CD4-positive, alpha-beta memory T cell (primary cell): ENCODE data around the gene MEN1. TPM values are rescaled to one million over a fixed set of nuclear protein-coding genes. Genes with fewer than 3 reads are reported as not detected.

Source experiments
- CTCF ChIA-PET: fragments of 350-600 bp; sonication (Branson Sonifier 250); formaldehyde crosslinking; loops from one replicate; lab custom pipeline; 2021; ENCODE audit warnings: inconsistent platforms; ENCODE audit not compliant: partially characterized antibody; lab: Charles Lee
- POLR2A ChIA-PET: fragments of 350-600 bp; sonication (Branson Sonifier 250); formaldehyde crosslinking; loops from one replicate; lab custom pipeline; 2021; ENCODE audit not compliant: partially characterized antibody; lab: Charles Lee
- DNase-seq, 5 donors: peaks; one replicate each; pipeline versions ENCODE4 v3.0.0 to v3.0.0-alpha.2; 2020 to 2022; ENCODE audit warnings: mixed read lengths in 1 of 5
- H3K27ac ChIP-seq: one replicate; pipeline ENCODE4 v1.7.0; 2013; ENCODE audit warnings: low read depth, low read length
- H3K27me3 ChIP-seq: 2 replicates; pipeline ENCODE4 v1.7.0; 2013; ENCODE audit warnings: mild to moderate bottlenecking, low read length, moderate library complexity; ENCODE audit not compliant: insufficient read depth
- H3K36me3 ChIP-seq: 2 replicates; pipeline ENCODE4 v1.7.0; 2013; ENCODE audit warnings: mild to moderate bottlenecking, low read length, moderate library complexity; ENCODE audit not compliant: insufficient read depth
- H3K4me1 ChIP-seq: 2 replicates; pipeline ENCODE4 v1.7.0; 2013; ENCODE audit warnings: mild to moderate bottlenecking, low read length, moderate library complexity; ENCODE audit not compliant: insufficient read depth
- H3K4me3 ChIP-seq, 2 donors: one replicate each; pipeline ENCODE4 v1.7.0; 2013; ENCODE audit warnings: low read length in 2 of 2, mild to moderate bottlenecking in 1 of 2
- H3K9me3 ChIP-seq, 2 donors: one replicate each; pipeline ENCODE4 v1.7.0; 2013; ENCODE audit warnings: low read length in 2 of 2, control low read depth in 1 of 2; ENCODE audit not compliant: control insufficient read depth in 1 of 2
- H3K27ac Mint-ChIP-seq, 7 donors: one replicate each; pipeline ENCODE4 v1.8.0; 2020 to 2021; ENCODE audit warnings: mixed read lengths in 7 of 7, mild to moderate bottlenecking in 6 of 7, inconsistent platforms in 3 of 7, moderate library complexity in 3 of 7
- H3K27me3 Mint-ChIP-seq, 2 donors: one replicate each; pipeline ENCODE4 v1.8.0; 2020 to 2021; ENCODE audit warnings: mixed read lengths in 2 of 2
- H3K36me3 Mint-ChIP-seq, 2 donors: one replicate each; pipeline ENCODE4 v1.8.0; 2020 to 2021; ENCODE audit warnings: mixed read lengths in 2 of 2, inconsistent platforms in 1 of 2, mild to moderate bottlenecking in 1 of 2
- H3K4me1 Mint-ChIP-seq, 4 donors: one replicate each; pipeline ENCODE4 v1.8.0; 2020 to 2021; ENCODE audit warnings: mixed read lengths in 4 of 4, mild to moderate bottlenecking in 1 of 4
- H3K4me3 Mint-ChIP-seq, 8 donors: one replicate each; pipeline ENCODE4 v1.8.0; 2020 to 2021; ENCODE audit warnings: mixed read lengths in 8 of 8, mild to moderate bottlenecking in 7 of 8, moderate library complexity in 6 of 8, inconsistent platforms in 3 of 8
- H3K9me3 Mint-ChIP-seq, 8 donors: one replicate each; pipeline ENCODE4 v1.8.0; 2020 to 2021; ENCODE audit warnings: mixed read lengths in 8 of 8, mild to moderate bottlenecking in 5 of 8, inconsistent platforms in 3 of 8, moderate library complexity in 1 of 8
- intact Hi-C: fragments of 100-400 bp; cut with micrococcal nuclease; formaldehyde crosslinking; loops from one replicate; pipeline ENCODE4 v1.15.1; 2023
- polyA plus RNA-seq, 2 donors: library from polyadenylated mRNA; unstranded; fragments of 300-500 nt; fragmentation: Illumina TruSeq; gene quantifications; one replicate each; pipeline ENCODE4 v1.2.3, GENCODE V29; 2021
- total RNA-seq, 2 experiments: library from RNA; stranded (reverse); gene quantifications; one replicate each; pipeline ENCODE4 v1.2.3, GENCODE V29; 2021

The MEN1 gene
- total and polyA plus RNA-seq, 4 experiments from 2014 or later: 22.4 to 42.7 (median 41.7) TPM

DNA sequence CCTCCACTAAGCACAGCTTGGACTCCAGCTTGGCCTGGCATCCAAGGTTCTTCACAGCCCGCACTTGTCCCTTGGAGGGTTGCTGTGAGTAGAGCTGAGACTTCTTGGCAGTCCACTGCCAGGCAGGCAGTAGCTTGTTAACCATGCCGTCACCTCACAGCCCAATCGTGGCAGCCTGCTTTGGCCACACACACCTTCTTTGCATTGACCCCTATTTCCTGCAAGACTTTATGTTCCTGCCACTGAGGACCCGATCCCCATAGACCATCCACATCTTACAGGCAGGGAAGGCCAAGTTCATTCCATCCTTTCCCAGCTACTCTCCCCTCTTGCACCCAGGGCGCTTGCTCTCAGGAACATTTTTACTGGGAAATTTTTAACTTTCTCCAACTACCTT lies 48.1 kb downstream of the MEN1 start:
- peak in 1 of 5 donors; percentile 28 for DNase-seq
- Mint-ChIP-seq H3K9me3 (peaks cover 0 to 25% (median 0%) of the 10 kb centered on the region in 8 donors), H3K27ac (peak overlapping the region; percentile 63 to 94 (median 90)), H3K27me3 (no peaks in the 10 kb centered on the region), H3K4me1 (peaks cover 50 to 86% (median 68%) of the 10 kb centered on the region in 4 donors), H3K4me3 (peak overlapping the region; percentile 42 to 90 (median 77)), H3K36me3 (peaks cover 42 to 51% of the 10 kb centered on the region in 2 donors)
- H3K27me3 ChIP-seq: no peaks in the 10 kb centered on the region
- H3K4me1 ChIP-seq: peaks cover 77% of the 10 kb centered on the region
- ChIA-PET POLR2A (interaction anchor here (1.4 to 33.1 kb wide), 5 partner anchors 13 to 100 kb away, joined by 3 to 1500 read pairs (median 23); partner anchors contain the start of genes MAP4K2, RASGRP2 and SF1), CTCF (interaction anchor here (0.9 to 7.6 kb wide), 4 partner anchors 11 to 73 kb away, joined by 4 to 135 read pairs (median 20); partner anchors contain the start of gene RASGRP2)
- intact Hi-C loops: loop anchor here (2.0 kb wide), 1 partner anchor 15 kb away; no protein-coding TSS in a partner anchor
- H3K27ac ChIP-seq: peak overlapping the region; percentile 47
- H3K9me3 ChIP-seq: no peaks in the 10 kb centered on the region
- H3K4me3 ChIP-seq: no peak overlapping the region
- H3K36me3 ChIP-seq: peaks cover 38% of the 10 kb centered on the region

DNA sequence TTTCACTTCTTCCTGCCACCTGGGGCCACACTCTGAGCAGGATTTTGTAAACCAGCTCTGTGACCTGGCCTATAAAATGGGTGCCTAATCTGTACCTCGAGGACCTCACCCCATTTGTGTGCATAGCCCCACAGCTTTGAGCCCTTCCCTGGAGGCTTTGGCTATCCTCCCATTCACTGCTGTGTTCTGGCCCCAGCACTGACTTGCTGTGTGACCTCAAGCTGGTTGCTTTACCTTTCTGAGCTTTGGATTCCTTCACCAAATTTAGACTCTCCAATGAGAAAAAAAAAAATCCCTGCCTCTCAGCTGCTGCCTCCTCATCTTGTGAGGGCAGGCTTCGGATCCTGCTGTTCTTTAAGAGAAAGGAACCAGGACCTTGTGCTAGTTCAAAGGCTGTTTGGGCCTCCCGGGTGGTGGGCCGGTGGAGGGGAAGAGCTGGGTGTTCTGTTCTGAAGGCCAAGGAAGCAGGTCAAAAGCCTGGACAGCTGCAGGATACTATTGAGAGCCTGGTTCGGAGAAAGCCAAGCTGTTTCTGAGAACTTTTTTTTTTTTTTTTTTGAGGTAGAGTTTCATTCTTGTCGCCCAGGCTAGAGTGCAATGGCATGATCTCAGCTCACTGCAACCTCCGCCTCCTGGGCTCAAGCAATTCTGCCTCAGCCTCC lies 49.5 kb downstream of the MEN1 start:
- Mint-ChIP-seq H3K9me3 (peaks cover 0 to 27% (median 0%) of the 10 kb centered on the region in 8 donors), H3K27me3 (no peaks in the 10 kb centered on the region), H3K36me3 (peaks cover 35 to 43% of the 10 kb centered on the region in 2 donors), H3K4me3 (peak overlapping the region in 7 of 8 donors; percentile 46 to 78 (median 72)), H3K4me1 (peaks cover 45 to 77% (median 61%) of the 10 kb centered on the region in 4 donors), H3K27ac (peak overlapping the region; percentile 72 to 94 (median 86))
- Histone ChIP-seq H3K4me3 (no peak overlapping the region), H3K27me3 (no peaks in the 10 kb centered on the region), H3K27ac (peak overlapping the region; percentile 10), H3K4me1 (peaks cover 66% of the 10 kb centered on the region), H3K9me3 (no peaks in the 10 kb centered on the region), H3K36me3 (peaks cover 29% of the 10 kb centered on the region)
- DNase-seq: peak in 2 of 5 donors; percentile 29 to 30
- ChIA-PET CTCF (interaction anchor here (0.9 to 7.6 kb wide), 5 partner anchors 9 to 18 kb away, joined by 3 to 135 read pairs (median 6); partner anchors contain the start of genes RASGRP2 and SF1), POLR2A (interaction anchor here (0.7 to 33.1 kb wide), 8 partner anchors 8 to 99 kb away, joined by 5 to 1500 read pairs (median 6); partner anchors contain the start of genes MAP4K2, MEN1, RASGRP2 and SF1)
- intact Hi-C loops: no loop called here

- peak within 1 kb of the TSS; percentile 72 to 94 (median 86) for H3K27ac Mint-ChIP-seq
- DNase-seq: peak in 2 of 5 donors; percentile 26 to 44
- H3K36me3 ChIP-seq: peaks cover 24% of the 10 kb centered on the region
- H3K9me3 ChIP-seq: no peaks in the 10 kb centered on the region
- H3K4me1 Mint-ChIP-seq: peaks cover 39 to 68% (median 53%) of the 10 kb centered on the region in 4 donors
- no peaks in the 10 kb centered on the region for H3K27me3 Mint-ChIP-seq
- intact Hi-C loops: no loop called here
- peaks cover 58% of the 10 kb centered on the region for H3K4me1 ChIP-seq
- H3K4me3 ChIP-seq: no peak within 1 kb of the TSS
- peaks cover 29 to 37% of the 10 kb centered on the region in 2 donors for H3K36me3 Mint-ChIP-seq
- H3K9me3 Mint-ChIP-seq: peaks cover 0 to 26% (median 0%) of the 10 kb centered on the region in 8 donors
- ChIA-PET CTCF (interaction anchor here (0.9 to 7.6 kb wide), 7 partner anchors 8 to 19 kb away, joined by 3 to 135 read pairs (median 6); partner anchors contain the start of genes RASGRP2 and SF1), POLR2A (interaction anchor here (0.8 to 33.1 kb wide), 10 partner anchors 8 to 99 kb away, joined by 3 to 1500 read pairs (median 5); partner anchors contain the start of genes MAP4K2, MEN1, RASGRP2 and SF1)
- no peaks in the 10 kb centered on the region for H3K27me3 ChIP-seq
- H3K4me3 Mint-ChIP-seq: peak within 1 kb of the TSS in 7 of 8 donors; percentile 7 to 78 (median 72)
- peak within 1 kb of the TSS; percentile 10 for H3K27ac ChIP-seq
These were observed 50.3 kb downstream of the MEN1 start, which contains the start of gene PYGM for GRCh38 chr11:64759722-64760719. Gene PYGM (minus strand): TSS chr11:64759974. CDS start chr11:64759898, 76 bp downstream.

- Histone ChIP-seq H3K4me3 (no peak overlapping the region), H3K27me3 (no peaks in the 10 kb centered on the region), H3K4me1 (peaks cover 50% of the 10 kb centered on the region), H3K9me3 (no peaks in the 10 kb centered on the region), H3K36me3 (peaks cover 19% of the 10 kb centered on the region), H3K27ac (no peak overlapping the region)
- H3K4me3 Mint-ChIP-seq: peak overlapping the region in 1 of 8 donors; percentile 43
- H3K4me1 Mint-ChIP-seq: peaks cover 32 to 60% (median 45%) of the 10 kb centered on the region in 4 donors
- H3K36me3 Mint-ChIP-seq: peaks cover 21 to 29% of the 10 kb centered on the region in 2 donors
- H3K27ac Mint-ChIP-seq: peak overlapping the region in 5 of 7 donors; percentile 22 to 91 (median 65)
- intact Hi-C loops: no loop called here
- ChIA-PET POLR2A (interaction anchor here (0.8 to 33.1 kb wide), 7 partner anchors 9 to 100 kb away, joined by 3 to 1500 read pairs (median 5); partner anchors contain the start of genes MEN1, RASGRP2 and SF1), CTCF (interaction anchor here (1.2 to 7.6 kb wide), 4 partner anchors 7 to 18 kb away, joined by 4 to 135 read pairs (median 21); partner anchors contain the start of gene RASGRP2)
- H3K9me3 Mint-ChIP-seq: peaks cover 0 to 19% (median 0%) of the 10 kb centered on the region in 8 donors
- H3K27me3 Mint-ChIP-seq: no peaks in the 10 kb centered on the region
- DNase-seq: peak in 1 of 5 donors; percentile 33
These were observed 51.1 kb downstream of the MEN1 start for GRCh38 chr11:64759131-64759721.

DNA sequence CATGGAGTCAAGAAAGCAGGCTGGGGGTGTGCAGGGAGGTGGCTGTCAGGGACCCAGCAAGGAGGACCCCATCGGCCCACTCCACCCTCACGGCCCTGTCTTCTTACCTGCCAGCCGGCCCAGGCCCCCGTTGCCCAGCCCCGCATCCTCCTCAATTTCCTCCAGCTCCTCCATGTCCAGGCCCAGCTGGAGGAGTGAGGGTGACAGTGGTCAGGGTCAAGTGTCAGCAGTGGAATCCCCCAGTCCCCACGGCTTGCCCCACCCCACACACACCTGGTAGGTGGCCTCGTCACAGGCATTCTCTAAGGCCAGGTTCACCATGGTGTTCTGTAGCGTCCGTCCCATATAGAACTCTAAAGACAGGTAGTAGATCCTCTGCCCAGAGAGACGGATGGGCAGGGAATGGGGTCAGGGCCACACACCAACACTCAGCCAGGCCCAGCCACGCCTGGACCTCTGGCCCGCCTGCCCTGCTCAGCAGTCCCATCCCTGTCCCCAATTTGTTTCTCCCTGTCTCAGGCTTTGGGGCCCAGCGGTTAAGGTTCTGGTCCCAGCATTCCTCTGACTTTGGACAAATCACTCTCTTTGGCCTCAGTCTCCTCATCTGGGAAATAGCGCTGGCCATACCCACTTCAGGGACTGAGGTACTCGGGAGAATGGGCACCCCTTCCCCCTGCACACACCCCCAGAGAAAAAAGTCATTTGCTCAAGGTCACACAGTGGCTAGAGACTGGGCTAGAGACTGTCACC lies 51.8 kb downstream of the MEN1 start:
- no peak overlapping the region for H3K4me3 ChIP-seq
- H3K36me3 ChIP-seq: peaks cover 13% of the 10 kb centered on the region
- CTCF ChIA-PET: interaction anchor here (2.3 to 7.6 kb wide), 2 partner anchors 9 to 14 kb away, joined by 7 to 135 read pairs; partner anchors contain the start of gene RASGRP2
- H3K4me3 Mint-ChIP-seq: no peak overlapping the region
- POLR2A ChIA-PET: interaction anchor here (1.1 to 33.1 kb wide), 4 partner anchors 9 to 52 kb away, joined by 3 to 1500 read pairs (median 949); partner anchors contain the start of genes MEN1, PYGM, RASGRP2 and SF1
- peaks cover 42% of the 10 kb centered on the region for H3K4me1 ChIP-seq
- peaks cover 0 to 19% (median 0%) of the 10 kb centered on the region in 8 donors for H3K9me3 Mint-ChIP-seq
- intact Hi-C loops: no loop called here
- H3K36me3 Mint-ChIP-seq: peaks cover 16 to 24% of the 10 kb centered on the region in 2 donors
- no peaks in the 10 kb centered on the region for H3K27me3 ChIP-seq
- no peaks in the 10 kb centered on the region for H3K9me3 ChIP-seq
- H3K27me3 Mint-ChIP-seq: no peaks in the 10 kb centered on the region
- peak overlapping the region in 2 of 7 donors; percentile 46 to 91 for H3K27ac Mint-ChIP-seq
- no peak overlapping the region for H3K27ac ChIP-seq
- peak in 1 of 5 donors; percentile 25 for DNase-seq
- peaks cover 26 to 56% (median 38%) of the 10 kb centered on the region in 4 donors for H3K4me1 Mint-ChIP-seq
